GM12892 (cell line): ENCODE measurements around the gene TNP1.

Experiments
- POLR2AphosphoS5 ChIP-seq: IDR thresholded peaks from 2 replicates; pipeline ENCODE4 v1.6.1; 2011; ENCODE audit warnings: low read depth, low read length, control low read depth
- TAF1 ChIP-seq: IDR thresholded peaks from 2 replicates; pipeline ENCODE4 v1.6.1; 2011; ENCODE audit warnings: low read depth, mild to moderate bottlenecking, control low read depth, low read length, borderline replicate concordance

- no peak for TF ChIP-seq TAF1
- no peak for TF ChIP-seq POLR2AphosphoS5
These were observed 11.6 kb upstream of the TNP1 start for GRCh38 chr2:216871333-216871934.
